Testis (tissue), 3 donors: ENCODE results near the gene ING3. TPM values are rescaled to one million over a fixed set of nuclear protein-coding genes. Genes with fewer than 3 reads are reported as not detected.
"Not testable (repeated sequence)": the region's sequence is repeated elsewhere in the genome, so short reads cannot be mapped to it uniquely, and the experiment has no call there.

ENCODE experiments used
- DNase-seq: peaks from one replicate; pipeline ENCODE4 v3.0.0-alpha.2; 2019
- H3K27ac ChIP-seq, 2 donors: fragments of 200-600 bp; sonication (generic); one replicate each; pipeline ENCODE4 v1.5.1; 2019
- H3K27me3 ChIP-seq: fragments of 200-600 bp; sonication (generic); one replicate; pipeline ENCODE4 v1.5.1; 2019
- H3K36me3 ChIP-seq: fragments of 200-600 bp; sonication (generic); one replicate; pipeline ENCODE4 v1.5.1; 2017; ENCODE audit warnings: low read depth; ENCODE audit errors: missing control alignments
- H3K4me1 ChIP-seq: fragments of 200-600 bp; sonication (generic); one replicate; pipeline ENCODE4 v1.5.1; 2019
- H3K4me3 ChIP-seq, 2 donors: fragments of 200-600 bp; sonication (generic); one replicate each; pipeline ENCODE4 v1.5.1; 2017 to 2019
- H3K9me3 ChIP-seq: fragments of 200-600 bp; sonication (generic); one replicate; pipeline ENCODE4 v1.5.1; 2017
- CTCF ChIP-seq, 3 experiments: fragments of 450-650 bp in 2 of 3; fragments of 200-600 bp in 1 of 3; sonication (generic) in 1 of 3; IDR thresholded peaks; one replicate each; pipeline ENCODE4 v1.5.1; 2016 to 2019; ENCODE audit warnings: antibody characterized with exemption in 3 of 3, mild to moderate bottlenecking in 2 of 3, moderate library complexity in 1 of 3
- POLR2A ChIP-seq: fragments of 450-650 bp; IDR thresholded peaks from one replicate; pipeline ENCODE4 v1.6.1; 2017; ENCODE audit warnings: antibody characterized with exemption, mild to moderate bottlenecking, moderate library complexity
- WGBS, 2 donors: methylation state at CpG; one replicate each; pipeline ENCODE4 v1.1.5; 2018; 5-methylcytosine and 5-hydroxymethylcytosine counted together
- intact Hi-C: fragments of 100-400 bp; cut with DNase I; formaldehyde crosslinking; loops from one replicate; pipeline ENCODE4 v1.15.1; 2023; ENCODE audit warnings: low total_unique reads
- polyA plus RNA-seq: library from polyadenylated mRNA; stranded (reverse); fragments of 350-450 nt; fragmentation: Illumina TruSeq; extraction: RNeasy Lipid Tissue Mini Kit (QIAGEN cat#74804); gene quantifications from one replicate; pipeline ENCODE4 v1.2.3, GENCODE V29; 2014; ENCODE audit warnings: low read depth, low replicate concordance; ENCODE audit not compliant: insufficient read depth
- total RNA-seq, 2 donors: library from RNA; depleted of rRNA; stranded (reverse); fragments of >200 nt; gene quantifications; one replicate each; pipeline ENCODE4 v1.2.3, GENCODE V29; 2016

The ING3 gene
- total and polyA plus RNA-seq, 3 donors from 2014 or later = 14.7 to 22.7 (median 15.9) TPM

GRCh38 chr7:121003986-121004685, 53.6 kb downstream of the ING3 start:
- Histone ChIP-seq H3K27ac (no peak overlapping the region), H3K27me3 (no peaks in the 10 kb centered on the region), H3K4me1 (peaks cover 5% of the 10 kb centered on the region), H3K4me3 (no peak overlapping the region), H3K36me3 (no peaks in the 10 kb centered on the region), H3K9me3 (no peaks in the 10 kb centered on the region)
- peak; percentile 36 for DNase-seq
- intact Hi-C loops = no loop called here
- TF ChIP-seq CTCF (IDR thresholded peaks at IDR 0.05) (no peak), POLR2A (no peak)
- WGBS, 2 donors = 59 to 60% methylated on average over 5 of the region's 5 CpGs

DNA sequence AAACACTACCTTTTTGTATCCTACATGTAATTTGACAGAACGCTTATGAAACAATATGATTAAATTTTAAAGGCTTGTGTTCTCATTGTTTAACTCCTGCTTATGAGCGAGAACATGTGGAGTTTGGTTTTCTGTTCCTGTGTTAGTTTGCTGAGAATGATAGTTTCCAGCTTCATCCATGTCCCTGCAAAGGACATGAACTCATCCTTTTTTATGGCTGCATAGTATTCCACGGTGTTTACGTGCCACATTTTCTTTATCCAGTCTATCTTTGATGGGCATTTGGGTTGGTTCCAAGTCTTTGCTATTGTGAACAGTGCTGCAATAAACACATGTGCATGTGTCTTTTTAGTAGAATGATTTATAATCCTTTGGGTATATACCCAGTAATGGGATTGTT, 54.5 kb downstream of the ING3 start:
- 95 to 97% methylated on average over 4 of the region's 4 CpGs for WGBS, 2 donors
- H3K9me3 ChIP-seq, intact Hi-C loops, H3K36me3 ChIP-seq, H3K27ac ChIP-seq, H3K27me3 ChIP-seq, H3K4me3 ChIP-seq, DNase-seq, H3K4me1 ChIP-seq: not testable (repeated sequence)

DNA sequence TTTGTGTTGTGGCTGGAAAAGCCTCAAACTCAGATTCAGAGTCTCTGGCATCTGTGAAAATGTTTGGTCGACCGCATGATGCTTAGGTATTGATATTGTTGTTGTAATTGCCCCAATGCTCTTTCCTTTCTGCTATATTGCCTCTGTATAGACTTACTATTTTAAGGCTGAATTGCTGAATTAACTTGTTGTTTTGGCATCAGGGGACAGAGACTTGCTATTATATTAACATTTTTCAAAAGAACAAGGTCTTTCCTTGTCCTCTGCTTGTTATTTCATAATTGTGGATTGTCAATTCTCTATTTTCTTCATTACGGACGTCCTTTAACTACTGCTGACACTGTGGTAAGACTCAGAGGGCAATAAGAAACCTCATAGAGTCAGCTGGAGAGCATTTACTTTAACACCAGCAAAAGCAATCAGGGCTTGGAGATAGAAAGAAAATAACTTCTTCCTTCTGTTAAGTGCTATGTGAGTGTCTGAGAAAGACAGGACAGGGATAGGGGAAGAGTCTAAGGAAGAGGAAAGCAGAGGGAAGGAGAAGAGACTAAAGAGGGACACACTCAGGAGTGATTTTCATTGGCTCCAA, 55.5 kb downstream of the ING3 start:
- H3K9me3 ChIP-seq = no peaks in the 10 kb centered on the region
- intact Hi-C loops = no loop called here
- 56 to 57% methylated on average over 4 of the region's 4 CpGs for WGBS, 2 donors
- H3K4me1 ChIP-seq = peaks cover 5% of the 10 kb centered on the region
- no peak for TF ChIP-seq CTCF (IDR thresholded peaks at IDR 0.05)
- TF ChIP-seq POLR2A = no peak
- H3K27me3 ChIP-seq = no peaks in the 10 kb centered on the region
- no peak for DNase-seq
- H3K27ac ChIP-seq = peak overlapping the region; percentile 1
- no peak overlapping the region for H3K4me3 ChIP-seq
- H3K36me3 ChIP-seq = no peaks in the 10 kb centered on the region

DNA sequence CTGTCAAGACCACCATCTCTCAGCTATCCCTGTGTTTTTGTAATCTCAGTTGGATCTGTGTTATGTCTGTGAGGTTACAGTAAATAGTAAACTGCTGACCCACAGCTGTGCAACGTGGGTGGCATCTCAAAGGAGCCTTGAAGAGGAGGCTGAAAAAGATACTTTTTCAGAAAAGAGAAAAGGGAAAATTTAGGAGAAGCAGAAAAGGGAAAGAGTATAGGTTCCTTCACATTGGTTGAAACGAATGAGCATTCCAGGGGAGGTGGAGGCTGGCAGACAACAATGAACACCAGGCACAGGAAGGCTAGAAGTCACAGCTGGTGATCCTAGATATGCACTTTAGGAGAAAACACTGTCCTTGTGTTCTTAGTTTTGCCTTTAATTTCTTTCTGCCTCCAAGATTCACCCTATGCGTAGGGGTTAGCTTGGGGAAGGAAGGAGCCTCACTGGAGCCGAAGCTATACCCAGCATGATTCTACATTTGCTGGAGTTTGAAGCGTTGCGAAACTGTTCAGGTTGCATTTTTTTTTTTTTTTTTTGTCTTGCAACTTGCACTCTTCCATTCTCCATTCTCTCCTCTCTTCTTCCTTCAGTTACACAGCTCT, 56.2 kb downstream of the ING3 start:
- H3K4me3 ChIP-seq = no peak overlapping the region
- H3K27me3 ChIP-seq = no peaks in the 10 kb centered on the region
- H3K36me3 ChIP-seq = no peaks in the 10 kb centered on the region
- no peaks in the 10 kb centered on the region for H3K9me3 ChIP-seq
- DNase-seq = no peak
- peak overlapping the region; percentile 1 for H3K27ac ChIP-seq
- 45 to 56% methylated on average over 6 of the region's 6 CpGs for WGBS, 2 donors
- peaks cover 5% of the 10 kb centered on the region for H3K4me1 ChIP-seq
- no peak for TF ChIP-seq POLR2A
- no peak for TF ChIP-seq CTCF (IDR thresholded peaks at IDR 0.05)
- intact Hi-C loops = no loop called here

DNA sequence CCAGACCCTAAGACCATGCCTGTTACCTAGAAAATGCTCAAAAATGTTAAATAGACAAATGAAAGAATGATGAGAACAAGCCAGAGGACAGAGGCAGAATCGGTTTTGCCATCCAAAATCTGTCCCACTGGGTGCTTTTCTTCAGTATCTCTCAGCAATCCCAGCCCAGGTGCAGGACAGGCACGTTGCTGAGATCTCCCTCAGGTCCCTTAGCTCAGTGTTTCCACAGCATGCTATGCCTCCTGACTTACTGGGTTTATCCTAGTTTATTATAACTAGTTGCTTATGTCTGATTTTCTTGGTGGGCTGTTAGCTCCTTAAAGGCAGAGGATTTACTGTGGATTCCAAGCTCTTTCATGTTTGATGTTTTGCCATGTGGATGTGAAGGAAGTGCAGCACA, 58.2 kb downstream of the ING3 start:
- Histone ChIP-seq H3K36me3 (no peaks in the 10 kb centered on the region), H3K9me3 (no peaks in the 10 kb centered on the region), H3K27ac (no peak overlapping the region), H3K4me1 (peaks cover 5% of the 10 kb centered on the region), H3K27me3 (no peaks in the 10 kb centered on the region), H3K4me3 (no peak overlapping the region)
- WGBS, 2 donors = 77 to 86% methylated on average over 2 of the region's 2 CpGs
- no peak for DNase-seq
- no peak for TF ChIP-seq CTCF (IDR thresholded peaks at IDR 0.05)
- intact Hi-C loops = no loop called here
